Esophagus (tissue), 2 donors: ENCODE results near the gene MARCHF10. TPM values are rescaled to one million over a fixed set of nuclear protein-coding genes. Genes with fewer than 3 reads are reported as not detected.
A peak's percentile ranks its signal among the peaks of the same experiment; 100 is the strongest.

Experiments
- H3K27ac ChIP-seq, 2 donors: one replicate each; pipeline ENCODE4 v1.5.1; 2013; ENCODE audit warnings: low read depth in 2 of 2, mild to moderate bottlenecking in 2 of 2, inconsistent platforms in 1 of 2, low read length in 1 of 2, moderate library complexity in 1 of 2
- H3K27me3 ChIP-seq, 2 donors: one replicate each; pipeline ENCODE4 v1.6.1; 2013; ENCODE audit warnings: low read length in 2 of 2, control low read depth in 1 of 2, mild to moderate bottlenecking in 1 of 2; ENCODE audit not compliant: insufficient read depth in 2 of 2, control insufficient read depth in 1 of 2
- H3K36me3 ChIP-seq, 2 donors: one replicate each; pipeline ENCODE4 v1.6.1; 2013; ENCODE audit warnings: low read length in 1 of 2; ENCODE audit not compliant: control insufficient read depth in 2 of 2, insufficient read depth in 2 of 2
- H3K4me1 ChIP-seq, 2 donors: one replicate each; pipeline ENCODE4 v1.6.1; 2013; ENCODE audit warnings: low read length in 1 of 2; ENCODE audit not compliant: control insufficient read depth in 2 of 2, insufficient read depth in 2 of 2
- H3K4me3 ChIP-seq, 2 donors: one replicate each; pipeline ENCODE4 v1.5.1; 2013; ENCODE audit warnings: low read length in 2 of 2, mild to moderate bottlenecking in 2 of 2, low read depth in 1 of 2, moderate library complexity in 1 of 2
- H3K9me3 ChIP-seq, 2 donors: one replicate each; pipeline ENCODE4 v1.6.1; 2013; ENCODE audit warnings: mild to moderate bottlenecking in 2 of 2, low read depth in 1 of 2, low read length in 1 of 2, moderate library complexity in 1 of 2; ENCODE audit not compliant: control insufficient read depth in 2 of 2, insufficient read depth in 1 of 2
- WGBS, 2 donors: extraction: QIAGEN DNeasy Blood & Tissue Kit; methylation state at CpG; one replicate each; pipeline ENCODE4 v1.1.7; 2013; 5-methylcytosine and 5-hydroxymethylcytosine counted together
- polyA plus RNA-seq, 2 donors: library from polyadenylated mRNA; stranded (reverse); fragments of 200-250 nt; gene quantifications; one replicate each; pipeline ENCODE4 v1.2.3, GENCODE V29; 2013
- donor health status: healthy with polysubstance abuse.
- donor health status: Bipolar disorder and iron deficiency.

The MARCHF10 gene
- polyA plus RNA-seq, 2 donors, result 0.10 to 0.14 TPM

DNA sequence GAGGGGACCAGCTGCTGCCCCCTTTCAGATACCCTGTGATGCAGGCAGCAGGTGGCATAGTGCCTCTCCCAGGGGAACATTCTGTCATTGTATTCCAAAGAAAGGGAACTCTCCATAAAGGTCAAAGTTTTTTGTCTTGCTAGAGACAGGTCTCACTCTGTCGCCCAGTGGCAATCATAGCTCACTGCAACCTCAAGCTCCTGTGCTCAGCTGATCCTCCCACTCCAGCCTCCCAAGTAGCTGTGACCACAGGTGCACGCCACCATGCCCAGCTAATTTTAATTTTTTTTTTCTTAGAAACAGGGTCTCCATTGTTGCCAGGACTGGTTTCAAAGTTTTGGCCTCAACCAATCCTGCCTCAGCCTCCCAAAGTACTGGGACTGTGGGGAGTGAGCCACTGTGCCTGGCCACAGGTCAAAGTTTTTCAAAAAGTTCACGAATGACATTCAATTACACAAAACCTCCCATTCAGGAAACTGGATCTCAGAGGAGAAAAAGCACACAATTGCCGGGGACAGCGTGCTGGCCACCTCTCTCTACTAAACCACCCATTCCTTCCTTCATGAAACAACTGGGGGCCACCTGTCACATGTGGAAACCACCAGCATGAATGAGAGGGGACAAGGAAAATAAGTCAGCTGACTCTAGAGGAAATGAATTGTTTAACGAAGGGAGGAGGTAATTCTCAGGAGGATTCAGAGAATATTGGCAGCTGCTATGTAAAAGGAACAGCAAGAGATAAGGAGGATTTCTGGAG lies 80.0 kb downstream of the MARCHF10 start:
- H3K9me3 ChIP-seq, result no peaks in the 10 kb centered on the region
- no peak overlapping the region for H3K27ac ChIP-seq
- no peaks in the 10 kb centered on the region for H3K4me1 ChIP-seq
- no peaks in the 10 kb centered on the region for H3K36me3 ChIP-seq
- H3K4me3 ChIP-seq, result no peak overlapping the region
- no peaks in the 10 kb centered on the region for H3K27me3 ChIP-seq
- WGBS, 2 donors, result 74 to 75% methylated on average over 6 of the region's 6 CpGs

- 55 to 64% methylated on average over 5 of the region's 5 CpGs for WGBS, 2 donors
- no peaks in the 10 kb centered on the region for H3K36me3 ChIP-seq
These were observed 82.3 kb downstream of the MARCHF10 start for GRCh38 chr17:62725791-62726249.

GRCh38 chr17:62724398-62725146 lies 83.5 kb downstream of the MARCHF10 start:
- Histone ChIP-seq H3K27ac (peak overlapping the region in 1 of 2 donors; percentile 59), H3K4me3 (no peak overlapping the region)

More at GRCh38 chr17:62725791-62726249, 82.3 kb downstream of the MARCHF10 start:
- Histone ChIP-seq H3K9me3 (no peaks in the 10 kb centered on the region), H3K4me3 (no peak overlapping the region), H3K27ac (no peak overlapping the region), H3K4me1 (no peaks in the 10 kb centered on the region), H3K27me3 (no peaks in the 10 kb centered on the region)

GRCh38 chr17:62723842-62724241 lies 84.3 kb downstream of the MARCHF10 start:
- 77 to 81% methylated on average over 7 of the region's 7 CpGs for WGBS, 2 donors
- Histone ChIP-seq H3K4me1 (no peaks in the 10 kb centered on the region), H3K4me3 (no peak overlapping the region)

More at GRCh38 chr17:62724398-62725146, 83.5 kb downstream of the MARCHF10 start:
- WGBS, 2 donors, result 41 to 44% methylated on average over 16 of the region's 16 CpGs
- Histone ChIP-seq H3K4me1 (no peaks in the 10 kb centered on the region), H3K9me3 (no peaks in the 10 kb centered on the region), H3K27me3 (no peaks in the 10 kb centered on the region), H3K36me3 (no peaks in the 10 kb centered on the region)

GRCh38 chr17:62722625-62723024 lies 85.5 kb downstream of the MARCHF10 start:
- Histone ChIP-seq H3K4me1 (no peaks in the 10 kb centered on the region), H3K4me3 (no peak overlapping the region), H3K27me3 (no peaks in the 10 kb centered on the region), H3K27ac (no peak overlapping the region), H3K9me3 (no peaks in the 10 kb centered on the region), H3K36me3 (no peaks in the 10 kb centered on the region)
- WGBS, 2 donors, result 17 to 29% methylated on average over 1 of the region's 1 CpG

More at GRCh38 chr17:62723842-62724241, 84.3 kb downstream of the MARCHF10 start:
- H3K27me3 ChIP-seq, result no peaks in the 10 kb centered on the region
- H3K27ac ChIP-seq, result no peak overlapping the region
- H3K9me3 ChIP-seq, result no peaks in the 10 kb centered on the region
- no peaks in the 10 kb centered on the region for H3K36me3 ChIP-seq

DNA sequence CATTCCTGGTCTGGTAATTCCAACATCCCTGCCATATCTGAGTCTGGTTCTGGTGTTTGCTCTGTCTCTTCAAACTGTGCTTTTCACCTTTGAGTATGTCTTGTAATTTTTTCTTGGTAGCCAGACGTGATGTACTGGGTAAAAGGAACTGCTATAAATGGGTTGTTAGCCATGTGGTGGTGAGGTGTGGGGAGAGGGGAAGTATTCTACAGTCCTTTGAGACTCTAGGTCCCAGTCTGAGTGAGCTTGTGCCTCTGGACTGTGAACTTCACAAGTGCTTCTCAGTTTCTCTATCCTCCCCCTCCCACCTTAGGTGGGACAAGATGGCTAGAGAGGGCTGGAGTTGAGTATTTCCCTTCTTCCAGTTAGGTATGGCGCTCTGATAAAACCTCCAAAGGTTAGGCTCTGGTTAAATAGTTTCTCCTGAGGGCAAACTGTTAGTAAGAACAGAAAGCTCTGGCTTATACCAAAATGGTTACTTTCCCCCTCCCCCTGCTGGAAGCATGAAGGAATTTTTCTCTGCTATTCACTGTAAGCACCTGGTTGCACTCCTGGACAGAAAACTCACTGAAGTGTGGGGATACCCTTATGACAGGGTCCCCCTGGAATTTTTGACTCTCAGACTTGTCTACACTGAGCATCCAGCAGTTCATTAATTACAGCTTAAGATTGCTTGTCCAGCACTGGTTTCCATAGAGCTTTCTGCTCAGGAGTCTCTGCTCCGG lies 87.8 kb downstream of the MARCHF10 start:
- Histone ChIP-seq H3K27me3 (no peaks in the 10 kb centered on the region), H3K4me1 (no peaks in the 10 kb centered on the region), H3K27ac (no peak overlapping the region), H3K9me3 (no peaks in the 10 kb centered on the region), H3K36me3 (no peaks in the 10 kb centered on the region), H3K4me3 (no peak overlapping the region)
- WGBS, 2 donors, result 85 to 89% methylated on average over 3 of the region's 3 CpGs

GRCh38 chr17:62719586-62719985 lies 88.5 kb downstream of the MARCHF10 start:
- H3K4me3 ChIP-seq, result no peak overlapping the region
- no peak overlapping the region for H3K27ac ChIP-seq
- 91 to 94% methylated on average over 1 of the region's 1 CpG for WGBS, 2 donors
- no peaks in the 10 kb centered on the region for H3K27me3 ChIP-seq
- H3K36me3 ChIP-seq, result no peaks in the 10 kb centered on the region
- H3K4me1 ChIP-seq, result no peaks in the 10 kb centered on the region
- no peaks in the 10 kb centered on the region for H3K9me3 ChIP-seq

- H3K27ac ChIP-seq, result no peak overlapping the region
- H3K36me3 ChIP-seq, result no peaks in the 10 kb centered on the region
These were observed 89.7 kb downstream of the MARCHF10 start for GRCh38 chr17:62718429-62718828.

DNA sequence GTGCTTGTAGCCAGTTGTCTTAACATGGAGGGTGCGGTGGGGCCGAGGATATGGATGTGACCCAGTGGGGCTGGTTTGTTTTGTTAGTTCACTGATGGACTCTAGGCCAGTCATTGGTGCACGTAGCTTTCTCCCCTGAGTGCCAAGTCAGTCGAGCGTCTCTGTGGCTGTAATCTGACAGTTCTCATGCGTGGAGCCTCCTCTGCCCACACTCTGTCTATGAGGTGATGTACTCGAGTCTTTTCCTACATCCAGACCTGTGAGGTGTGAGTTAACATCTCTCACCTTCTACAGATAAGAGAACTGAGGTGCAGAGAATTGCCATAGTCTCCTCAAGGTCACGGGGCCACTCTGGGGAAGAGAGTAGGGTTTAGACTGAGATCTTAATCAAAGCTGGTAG lies 90.2 kb downstream of the MARCHF10 start:
- Histone ChIP-seq H3K27ac (no peak overlapping the region), H3K36me3 (no peaks in the 10 kb centered on the region), H3K9me3 (no peaks in the 10 kb centered on the region), H3K27me3 (no peaks in the 10 kb centered on the region), H3K4me3 (no peak overlapping the region), H3K4me1 (no peaks in the 10 kb centered on the region)
- WGBS, 2 donors, result 82 to 93% methylated on average over 8 of the region's 8 CpGs

More at GRCh38 chr17:62718429-62718828, 89.7 kb downstream of the MARCHF10 start:
- Histone ChIP-seq H3K27me3 (no peaks in the 10 kb centered on the region), H3K4me3 (no peak overlapping the region), H3K4me1 (no peaks in the 10 kb centered on the region), H3K9me3 (no peaks in the 10 kb centered on the region)
- WGBS, 2 donors, result 81 to 84% methylated on average over 11 of the region's 11 CpGs
